HEK293 (cell line): ENCODE data around the gene NUDT22.

Experiments used
- CTCF ChIA-PET: fragments of 350-600 bp; formaldehyde crosslinking; extraction: SDS; loops from one replicate; lab custom pipeline; 2021; ENCODE audit warnings: antibody characterized with exemption; lab: Yijun Ruan, JAX
- POLR2A ChIA-PET: fragments of 300-600 bp; formaldehyde crosslinking; extraction: SDS; loops from one replicate; lab custom pipeline; 2020; ENCODE audit warnings: antibody characterized with exemption, inconsistent platforms; lab: Yijun Ruan, JAX
- H3K27ac ChIP-seq: fragments of 200-500 bp; sonication (Bioruptor generic); 2 replicates; pipeline ENCODE4 v1.5.1; 2014; ENCODE audit warnings: low read depth, low read length, control low read depth, inconsistent platforms; ENCODE audit errors: extremely low read depth
- H3K36me3 ChIP-seq, 2 experiments: fragments of 200-500 bp in 1 of 2; sonication (Bioruptor generic) in 1 of 2; 1 replicate in 1 of 2; 2 replicates in 1 of 2; pipeline ENCODE4 v1.5.1; 2014 to 2017; ENCODE audit warnings: inconsistent platforms in 2 of 2, low read length in 2 of 2; ENCODE audit not compliant: control insufficient read depth in 2 of 2, insufficient read depth in 1 of 2
- H3K4me1 ChIP-seq: fragments of 200-500 bp; sonication (Bioruptor generic); 2 replicates; pipeline ENCODE4 v1.5.1; 2014; ENCODE audit warnings: mild to moderate bottlenecking, low read length, inconsistent platforms; ENCODE audit not compliant: control insufficient read depth, insufficient read depth
- H3K4me3 ChIP-seq: 2 replicates; pipeline ENCODE4 v1.5.1; 2011; ENCODE audit warnings: low read depth, mild to moderate bottlenecking, control low read depth, low read length, moderate library complexity
- H3K9me3 ChIP-seq: fragments of 200-500 bp; sonication (Bioruptor generic); 2 replicates; pipeline ENCODE4 v1.5.1; 2014; ENCODE audit warnings: low read depth, low read length, inconsistent platforms; ENCODE audit not compliant: control insufficient read depth, insufficient read depth
- HOXD13 ChIP-seq: sonication (generic); formaldehyde crosslinking; IDR thresholded peaks from 2 replicates; pipeline ENCODE4 v1.8.0; 2022; ENCODE audit warnings: missing genetic modification reagents, borderline replicate concordance
- KLF16 ChIP-seq: fragments of 450-650 bp; formaldehyde crosslinking; IDR thresholded peaks from 2 replicates; pipeline ENCODE4 v1.5.1; 2017; ENCODE audit warnings: missing biosample characterization, missing genetic modification characterization
- KLF8 ChIP-seq: fragments of 450-650 bp; formaldehyde crosslinking; IDR thresholded peaks from 2 replicates; pipeline ENCODE4 v1.5.1; 2016; ENCODE audit warnings: missing biosample characterization, missing genetic modification characterization
- PRDM1 ChIP-seq: fragments of 450-650 bp; formaldehyde crosslinking; IDR thresholded peaks from 2 replicates; pipeline ENCODE4; 2016; ENCODE audit warnings: missing biosample characterization, missing genetic modification characterization
- TCF7L2 ChIP-seq: IDR thresholded peaks from 2 replicates; pipeline ENCODE4 v1.6.1; 2011; ENCODE audit warnings: low read depth, mild to moderate bottlenecking, inconsistent platforms, low read length, moderate library complexity, borderline replicate concordance
- TSHZ1 ChIP-seq: fragments of 450-650 bp; formaldehyde crosslinking; IDR thresholded peaks from 2 replicates; pipeline ENCODE4 v1.5.1; 2016; ENCODE audit warnings: missing biosample characterization, missing genetic modification characterization, borderline replicate concordance
- ZBTB1 ChIP-seq: fragments of 450-650 bp; formaldehyde crosslinking; IDR thresholded peaks from 2 replicates; pipeline ENCODE4 v1.5.1; 2016; ENCODE audit warnings: missing biosample characterization, missing genetic modification characterization
- ZBTB21 ChIP-seq: fragments of 450-650 bp; formaldehyde crosslinking; IDR thresholded peaks from 2 replicates; pipeline ENCODE4 v1.5.1; 2017; ENCODE audit warnings: missing biosample characterization, missing genetic modification characterization
- ZFP37 ChIP-seq: fragments of 450-650 bp; formaldehyde crosslinking; IDR thresholded peaks from 2 replicates; pipeline ENCODE4 v1.5.1; 2016; ENCODE audit warnings: missing biosample characterization, missing genetic modification characterization
- ZNF248 ChIP-seq: fragments of 450-650 bp; formaldehyde crosslinking; IDR thresholded peaks from 2 replicates; pipeline ENCODE4 v1.5.1; 2017; ENCODE audit warnings: missing biosample characterization, missing genetic modification characterization
- ZNF26 ChIP-seq: fragments of 450-650 bp; formaldehyde crosslinking; IDR thresholded peaks from 2 replicates; pipeline ENCODE4 v1.5.1; 2016; ENCODE audit warnings: missing biosample characterization, missing genetic modification characterization
- ZNF274 ChIP-seq, 2 experiments: fragments of 200-500 bp in 1 of 2; fragments of 450-650 bp in 1 of 2; sonication (Bioruptor generic) in 1 of 2; formaldehyde crosslinking in 1 of 2; IDR thresholded peaks; 2 replicates each; pipeline versions ENCODE4 v1.5.1 to v1.6.1; 2014 to 2016; ENCODE audit warnings: borderline replicate concordance in 1 of 2, inconsistent platforms in 1 of 2, low read length in 1 of 2, missing biosample characterization in 1 of 2, missing genetic modification characterization in 1 of 2
- ZNF280D ChIP-seq: fragments of 450-650 bp; formaldehyde crosslinking; IDR thresholded peaks from 2 replicates; pipeline ENCODE4 v1.5.1; 2016; ENCODE audit warnings: missing biosample characterization, missing genetic modification characterization
- ZNF292 ChIP-seq: fragments of 450-650 bp; formaldehyde crosslinking; IDR thresholded peaks from 2 replicates; pipeline ENCODE4 v1.5.1; 2016; ENCODE audit warnings: low read depth, missing biosample characterization, missing genetic modification characterization, borderline replicate concordance
- ZNF398 ChIP-seq: fragments of 450-650 bp; formaldehyde crosslinking; IDR thresholded peaks from 2 replicates; pipeline ENCODE4 v1.5.1; 2017; ENCODE audit warnings: missing biosample characterization, missing genetic modification characterization
- ZNF423 ChIP-seq: fragments of 450-650 bp; formaldehyde crosslinking; IDR thresholded peaks from 2 replicates; pipeline ENCODE4 v1.5.1; 2016; ENCODE audit warnings: missing biosample characterization, missing genetic modification characterization
- ZNF529 ChIP-seq: fragments of 450-650 bp; formaldehyde crosslinking; IDR thresholded peaks from 2 replicates; pipeline ENCODE4 v1.5.1; 2017; ENCODE audit warnings: missing genetic modification characterization, missing biosample characterization; ENCODE audit not compliant: insufficient replicate concordance
- ZNF654 ChIP-seq: fragments of 450-650 bp; formaldehyde crosslinking; IDR thresholded peaks from 2 replicates; pipeline ENCODE4 v1.5.1; 2016; ENCODE audit warnings: low read depth, missing biosample characterization, missing genetic modification characterization
- ZNF776 ChIP-seq: fragments of 450-650 bp; formaldehyde crosslinking; IDR thresholded peaks from 2 replicates; pipeline ENCODE4 v1.5.0; 2017; ENCODE audit warnings: missing biosample characterization, missing genetic modification characterization, borderline replicate concordance
- ZNF785 ChIP-seq: fragments of 450-650 bp; formaldehyde crosslinking; IDR thresholded peaks from 2 replicates; pipeline ENCODE4 v1.5.1; 2016; ENCODE audit warnings: missing biosample characterization, missing genetic modification characterization

Gene NUDT22

GRCh38 chr11:64203421-64204079, 22.5 kb upstream of the NUDT22 start (continued):
- TF ChIP-seq TSHZ1 (no peak), ZNF529 (no peak), ZFP37 (no peak), KLF8 (tag by site-specific recombination) (no peak), ZNF274 (IDR thresholded peaks at IDR 0.05; ENCODE audit: low read length) (no peak), ZNF274 (tag by site-specific recombination; IDR thresholded peaks at IDR 0.05; ENCODE audit: borderline replicate concordance) (no peak), ZNF248 (tag by site-specific recombination) (no peak), ZNF292 (no peak), ZNF423 (tag by site-specific recombination) (no peak), ZNF654 (no peak), ZNF785 (no peak), ZNF776 (tag by site-specific recombination) (no peak)

DNA sequence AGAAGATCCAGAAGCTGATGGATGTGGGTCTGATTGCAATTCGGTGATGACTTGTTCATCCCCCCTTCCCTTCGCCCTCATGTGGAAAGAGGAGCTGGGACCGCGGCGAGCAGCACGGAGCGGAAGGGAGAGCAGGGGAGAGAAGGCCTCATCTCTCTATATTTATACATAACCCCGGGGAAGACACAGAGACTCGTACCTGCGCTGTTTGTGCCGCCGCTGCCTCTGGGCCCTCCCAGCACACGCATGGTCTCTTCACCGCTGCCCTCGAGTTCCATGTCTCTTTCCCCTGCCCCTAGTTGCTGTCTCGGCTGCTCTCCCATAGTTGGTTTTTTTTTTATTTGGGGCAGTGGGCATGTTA, 22.0 kb upstream of the NUDT22 start:
- Histone ChIP-seq H3K4me1 (0 out of 2 replicates have a peak, but pooled peaks cover 8% of the 10 kb centered on the region), H3K4me3 (no peak overlapping the region), H3K27ac (peak overlapping the region; percentile 55), H3K9me3 (no peaks in the 10 kb centered on the region), H3K36me3 (peaks cover 8 to 76% of the 10 kb centered on the region in 2 experiments; a peak in 2 of 3 replicates)
- ChIA-PET CTCF (interaction anchor here (0.6 to 4.7 kb wide), 29 partner anchors 8 to 449 kb away, joined by 3 to 78 read pairs (median 5); partner anchors contain the start of genes BAD, CATSPERZ, FKBP2 and NUDT22), POLR2A (interaction anchor here (0.6 to 4.7 kb wide), 19 partner anchors 8 to 916 kb away, joined by 3 to 32 read pairs (median 5); partner anchors contain the start of genes BAD, ESRRA, FKBP2 and NUDT22)
- no peak for TF ChIP-seq ZNF26 (tag by site-specific recombination)
- no peak for TF ChIP-seq ZBTB1 (tag by site-specific recombination)
- no peak for TF ChIP-seq TCF7L2
- no peak for TF ChIP-seq KLF16
- TF ChIP-seq PRDM1, result no peak
- TF ChIP-seq ZNF398, result no peak
- TF ChIP-seq ZNF248 (tag by site-specific recombination), result no peak
- no peak for TF ChIP-seq HOXD13 (CRISPR knock-in tag)
- TF ChIP-seq ZNF280D (tag by site-specific recombination), result no peak
- no peak for TF ChIP-seq ZBTB21
- TF ChIP-seq ZFP37, result no peak
